Renal cortex interstitium (tissue), 15 donors: ENCODE data around the gene SERPINC1. TPM values are rescaled to one million over a fixed set of nuclear protein-coding genes. Genes with fewer than 3 reads are reported as not detected.
"Not testable (repeated sequence)": the region's sequence is repeated elsewhere in the genome, so short reads cannot be mapped to it uniquely, and the experiment has no call there.

Experiments used
- DNase-seq, 11 donors: peaks; one replicate each; pipeline ENCODE4 v3.0.0-alpha.2; 2013; ENCODE audit warnings: low read depth in 9 of 11, low spot score in 4 of 11; ENCODE audit errors: extremely low read depth in 1 of 11
- long read RNA-seq, 16 experiments: transcript quantifications; one replicate each; lab custom pipeline, GENCODE V29; 2026
- polyA plus RNA-seq, 3 donors: library from polyadenylated mRNA; unstranded; fragments of 120-200 nt; gene quantifications; one replicate each; pipeline ENCODE4 v1.2.1, GENCODE V29; 2013; ENCODE audit not compliant: insufficient read length in 3 of 3

SERPINC1 gene
- polyA plus RNA-seq: under 1 TPM; 0.40 to 0.79 (median 0.56) TPM
- long read RNA-seq, donor 1: 0 reads
- long read RNA-seq, donor 2: 0 reads
- long read RNA-seq, donor 3, partial matches to known transcripts: 0 of 3 reads
- long read RNA-seq, donor 3, other reads (novel, unspliced or antisense): 0 of 3 reads
- long read RNA-seq, donor 4: 0 reads
- long read RNA-seq, donor 5: 0 reads
- long read RNA-seq, donor 6: 0 reads
- long read RNA-seq, donor 7: 0 reads
- long read RNA-seq, donor 8: 0 reads
- long read RNA-seq, donor 9: 0 reads
- long read RNA-seq, donor 10: 0 reads
- long read RNA-seq, donor 11: 0 reads
- long read RNA-seq, donor 12: 0 reads
- long read RNA-seq, donor 13: 0 reads
- long read RNA-seq, donor 14: 0 reads
- long read RNA-seq, donor 15: 0 reads
- long read RNA-seq, donor 16: 0 reads

- no peak for DNase-seq
Measured at GRCh38 chr1:173917149-173917548, at the start of gene SERPINC1. Gene SERPINC1, minus strand, starts transcription at chr1:173917327. Its CDS starts 68 bp downstream, at chr1:173917259.

- DNase-seq: not testable (repeated sequence)
Measured at GRCh38 chr1:173965896-173966295, 48.8 kb upstream of the SERPINC1 start.

- DNase-seq: no peak
Measured at GRCh38 chr1:173963477-173963876, 46.4 kb upstream of the SERPINC1 start.

- DNase-seq: no peak
Measured at GRCh38 chr1:173960625-173961024, 43.5 kb upstream of the SERPINC1 start.

- no peak for DNase-seq
Measured at GRCh38 chr1:173954179-173954578, 37.1 kb upstream of the SERPINC1 start.

GRCh38 chr1:173948594-173948993 is 31.5 kb upstream of the SERPINC1 start:
- no peak for DNase-seq

GRCh38 chr1:173946380-173946921 is 29.3 kb upstream of the SERPINC1 start:
- DNase-seq: no peak

GRCh38 chr1:173937062-173937461 is 19.9 kb upstream of the SERPINC1 start:
- no peak for DNase-seq

GRCh38 chr1:173934440-173934839 is 17.3 kb upstream of the SERPINC1 start:
- no peak for DNase-seq

- not testable (repeated sequence) for DNase-seq
Measured at GRCh38 chr1:173930541-173930940, 13.4 kb upstream of the SERPINC1 start.

GRCh38 chr1:173925306-173926242 is 8.4 kb upstream of the SERPINC1 start:
- DNase-seq: no peak

GRCh38 chr1:173920861-173921260 is 3.7 kb upstream of the SERPINC1 start:
- DNase-seq: no peak

GRCh38 chr1:173917635-173918493 is 737 bp upstream of the SERPINC1 start:
- DNase-seq: no peak

GRCh38 chr1:173916667-173917066 is 460 bp downstream of the SERPINC1 start:
- no peak for DNase-seq

- DNase-seq: no peak
Measured at GRCh38 chr1:173915596-173915995, 1.5 kb downstream of the SERPINC1 start.

GRCh38 chr1:173914366-173914871 is 2.7 kb downstream of the SERPINC1 start:
- DNase-seq: no peak

- DNase-seq: no peak
Measured at GRCh38 chr1:173913111-173913510, 4.0 kb downstream of the SERPINC1 start.

- peak in 3 of 11 donors; percentile 4 to 16 (median 16) for DNase-seq
Measured at GRCh38 chr1:173903827-173904531, 13.1 kb downstream of the SERPINC1 start.
